Natural killer cell (primary cell): ENCODE data around the gene LRRC42. TPM values are rescaled to one million over a fixed set of nuclear protein-coding genes. Genes with fewer than 3 reads are reported as not detected.
A peak's percentile ranks its signal among the peaks of the same experiment; 100 is the strongest.

Source experiments
- ATAC-seq, 3 donors: fragments of 150-1000 bp in 2 of 3; fragments of 200-7000 bp in 1 of 3; cut with Tn5 transposase; 1 replicate in 1 of 3; 2 replicates in 2 of 3; pipeline ENCODE4 v1.10.0; 2021; ENCODE audit warnings: mild to moderate bottlenecking in 2 of 3, moderate library complexity in 2 of 3
- DNase-seq, 2 donors: peaks; one replicate each; pipeline versions ENCODE4 v3.0.0 to v3.0.0-alpha.2; 2013 to 2021; ENCODE audit warnings: mixed read lengths in 1 of 2
- H3K27ac ChIP-seq: one replicate; pipeline ENCODE4 v1.5.1; 2013; ENCODE audit warnings: mild to moderate bottlenecking, low read length
- H3K27me3 ChIP-seq: one replicate; pipeline ENCODE4 v1.6.1; 2013; ENCODE audit warnings: low read length; ENCODE audit not compliant: control insufficient read depth, insufficient read depth
- H3K36me3 ChIP-seq: one replicate; pipeline ENCODE4 v1.6.1; 2013; ENCODE audit warnings: low read length; ENCODE audit not compliant: control insufficient read depth, insufficient read depth
- H3K4me1 ChIP-seq: one replicate; pipeline ENCODE4 v1.6.1; 2013; ENCODE audit warnings: low read length; ENCODE audit not compliant: control insufficient read depth, insufficient read depth
- H3K4me3 ChIP-seq: one replicate; pipeline ENCODE4 v1.5.1; 2013; ENCODE audit warnings: low read length
- H3K9me3 ChIP-seq: one replicate; pipeline ENCODE4 v1.6.1; 2013; ENCODE audit warnings: low read length; ENCODE audit not compliant: control insufficient read depth, insufficient read depth
- H3K27ac Mint-ChIP-seq, 2 donors: one replicate each; pipeline ENCODE4 v1.8.0; 2022; ENCODE audit warnings: mild to moderate bottlenecking in 2 of 2, mixed read lengths in 2 of 2, moderate library complexity in 1 of 2
- H3K27me3 Mint-ChIP-seq, 2 donors: one replicate each; pipeline ENCODE4 v1.8.0; 2022; ENCODE audit warnings: low read depth in 2 of 2, mixed read lengths in 2 of 2
- H3K36me3 Mint-ChIP-seq: one replicate; pipeline ENCODE4 v1.8.0; 2022; ENCODE audit warnings: mixed read lengths
- H3K4me1 Mint-ChIP-seq, 2 donors: one replicate each; pipeline ENCODE4 v1.8.0; 2022; ENCODE audit warnings: mixed read lengths in 2 of 2
- H3K4me3 Mint-ChIP-seq: one replicate; pipeline ENCODE4 v1.8.0; 2022; ENCODE audit warnings: mild to moderate bottlenecking, moderate library complexity, mixed read lengths
- H3K9me3 Mint-ChIP-seq, 2 donors: one replicate each; pipeline ENCODE4 v1.8.0; 2022; ENCODE audit warnings: mixed read lengths in 2 of 2
- CTCF ChIP-seq: fragments of 200-600 bp; IDR thresholded peaks from one replicate; pipeline ENCODE4 v1.8.0; 2022; ENCODE audit warnings: antibody characterized with exemption
- WGBS: methylation state at CpG from one replicate; pipeline ENCODE4 v1.1.7; 2013; ENCODE audit warnings: missing lambda C conversion rate; ENCODE audit not compliant: insufficient coverage; 5-methylcytosine and 5-hydroxymethylcytosine counted together
- intact Hi-C: fragments of 100-400 bp; cut with micrococcal nuclease; formaldehyde crosslinking; loops from one replicate; pipeline ENCODE4 v1.14.2; 2022
- total RNA-seq, 4 donors: library from RNA; stranded (reverse); fragments of 120-200 nt in 1 of 4; gene quantifications; one replicate each; pipeline versions ENCODE4 v1.2.3 to v1.2.4, GENCODE V29; 2013 to 2022

The LRRC42 gene
- total RNA-seq, result 10 to 100 TPM in 2 of 3 donors, 1 to 10 TPM in 1; 8.9 to 11.1 (median 10.0) TPM
- total RNA-seq (2013), result 8.4 TPM

- Mint-ChIP-seq H3K9me3 (no peaks in the 10 kb centered on the region), H3K27me3 (no peaks in the 10 kb centered on the region), H3K27ac (peak within 1 kb of the TSS; percentile 89 to 97), H3K4me3 (peak within 1 kb of the TSS; percentile 96), H3K4me1 (peaks cover 44 to 53% of the 10 kb centered on the region in 2 donors), H3K36me3 (no peaks in the 10 kb centered on the region)
- Histone ChIP-seq H3K4me3 (peak within 1 kb of the TSS; percentile 97), H3K4me1 (peaks cover 24% of the 10 kb centered on the region), H3K27me3 (no peaks in the 10 kb centered on the region), H3K9me3 (no peaks in the 10 kb centered on the region), H3K36me3 (no peaks in the 10 kb centered on the region), H3K27ac (peak within 1 kb of the TSS; percentile 88)
- WGBS, result 1% methylated on average over 56 of the region's 58 CpGs
- ATAC-seq (peak; percentile 69 to 80 (median 71)), DNase-seq (peak in 1 of 2 donors; percentile 92)
- no peak for TF ChIP-seq CTCF
- intact Hi-C loops, result loop anchor here (1.0 kb wide), 1 partner anchor 57 kb away; the partner anchor contains the start of gene YIPF1
Observed at GRCh38 chr1:53946252-53947171, at the start of gene LRRC42. Gene LRRC42, plus strand, starts transcription at chr1:53946350. Its CDS starts 5,650 bp downstream, at chr1:53952000.

DNA sequence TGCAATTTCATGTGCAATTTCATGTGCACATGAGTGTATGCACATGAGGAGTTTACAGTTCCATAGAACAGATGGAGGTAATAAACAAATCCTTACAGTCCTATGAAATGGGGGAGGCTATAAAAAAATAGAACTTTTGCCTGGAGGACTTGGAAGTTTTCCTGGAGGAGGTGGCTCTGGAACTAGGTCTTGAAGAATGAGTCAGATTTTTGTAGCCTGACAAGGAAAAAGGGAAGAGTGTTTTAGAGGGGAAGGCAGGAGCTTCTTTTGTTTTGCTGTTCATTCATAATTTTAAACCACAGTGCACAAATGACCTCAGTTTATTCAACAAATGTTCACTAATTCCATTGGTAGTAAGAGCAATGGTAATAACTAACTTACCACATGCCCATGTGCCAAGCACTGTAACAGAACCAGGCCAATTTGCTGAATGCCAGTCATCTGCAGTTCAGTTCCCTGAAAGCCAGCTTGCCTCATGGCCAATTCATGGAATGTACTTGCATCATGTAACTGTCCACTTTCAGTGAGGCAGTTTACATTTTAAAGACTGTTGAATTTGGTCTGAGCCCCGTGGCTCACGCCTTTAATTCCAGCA is 49.4 kb upstream of the LRRC42 start:
- Mint-ChIP-seq H3K4me3 (no peak overlapping the region), H3K9me3 (no peaks in the 10 kb centered on the region), H3K4me1 (peaks cover 0 to 4% of the 10 kb centered on the region in 2 donors), H3K27ac (no peak overlapping the region), H3K36me3 (no peaks in the 10 kb centered on the region), H3K27me3 (peaks cover 0 to 8% of the 10 kb centered on the region in 2 donors)
- no peak overlapping the region for H3K4me3 ChIP-seq
- no peaks in the 10 kb centered on the region for H3K4me1 ChIP-seq
- H3K9me3 ChIP-seq, result no peaks in the 10 kb centered on the region
- H3K27me3 ChIP-seq, result no peaks in the 10 kb centered on the region
- no peaks in the 10 kb centered on the region for H3K36me3 ChIP-seq
- H3K27ac ChIP-seq, result no peak overlapping the region
- DNase-seq (no peak), ATAC-seq (no peak)
- intact Hi-C loops, result no loop called here
- no peak for TF ChIP-seq CTCF
- WGBS, result 90% methylated on average over 2 of the region's 2 CpGs

DNA sequence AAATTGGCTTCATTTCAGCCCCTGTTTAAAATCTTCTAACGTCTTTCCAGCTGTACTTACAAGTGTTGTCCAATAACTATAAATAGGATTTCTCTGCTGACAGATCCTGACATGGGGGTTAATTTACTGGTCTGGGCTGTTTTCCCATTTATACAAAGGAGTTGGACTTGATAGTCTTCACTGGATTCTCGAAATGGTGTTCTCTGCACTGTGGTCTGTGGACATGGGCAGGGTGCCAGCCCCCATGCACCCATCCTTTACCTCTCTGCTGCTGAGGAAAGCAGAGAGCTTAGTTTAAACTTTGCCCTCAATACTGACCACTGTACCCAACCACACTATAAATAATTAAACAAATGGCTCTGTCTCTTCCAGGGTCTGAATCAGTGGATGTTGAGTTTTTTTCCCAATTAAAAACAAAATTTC is 46.9 kb upstream of the LRRC42 start:
- H3K27ac Mint-ChIP-seq, result no peak overlapping the region
- H3K4me3 Mint-ChIP-seq, result no peak overlapping the region
- TF ChIP-seq CTCF, result no peak
- H3K4me1 Mint-ChIP-seq, result no peaks in the 10 kb centered on the region
- Histone ChIP-seq H3K9me3 (no peaks in the 10 kb centered on the region), H3K4me3 (no peak overlapping the region), H3K27me3 (no peaks in the 10 kb centered on the region), H3K4me1 (no peaks in the 10 kb centered on the region), H3K27ac (no peak overlapping the region), H3K36me3 (no peaks in the 10 kb centered on the region)
- peaks cover 0 to 6% of the 10 kb centered on the region in 2 donors for H3K27me3 Mint-ChIP-seq
- H3K36me3 Mint-ChIP-seq, result no peaks in the 10 kb centered on the region
- DNase-seq (no peak), ATAC-seq (no peak)
- 0% methylated on average over 1 of the region's 2 CpGs for WGBS
- no peaks in the 10 kb centered on the region for H3K9me3 Mint-ChIP-seq
- intact Hi-C loops, result no loop called here
